IPS-18a (cell line): ENCODE results near the gene GPRIN2.

Experiments used
- H3K27ac ChIP-seq: one replicate; pipeline ENCODE4 v1.5.1; 2013; ENCODE audit warnings: low read length
- H3K27me3 ChIP-seq: one replicate; pipeline ENCODE4 v1.6.1; 2013; ENCODE audit warnings: mild to moderate bottlenecking, low read length; ENCODE audit not compliant: control insufficient read depth, insufficient read depth
- H3K36me3 ChIP-seq: one replicate; pipeline ENCODE4 v1.6.1; 2013; ENCODE audit warnings: low read depth, low read length; ENCODE audit not compliant: control insufficient read depth
- H3K4me1 ChIP-seq: one replicate; pipeline ENCODE4 v1.6.1; 2013; ENCODE audit warnings: low read depth, low read length; ENCODE audit not compliant: control insufficient read depth
- H3K4me3 ChIP-seq: one replicate; pipeline ENCODE4 v1.5.1; 2013; ENCODE audit warnings: low read length
- H3K9ac ChIP-seq: one replicate; pipeline ENCODE4 v1.6.1; 2013; ENCODE audit warnings: mild to moderate bottlenecking, low read length, moderate library complexity
- H3K9me3 ChIP-seq: one replicate; pipeline ENCODE4 v1.6.1; 2013; ENCODE audit warnings: low read depth, low read length; ENCODE audit not compliant: control insufficient read depth

GPRIN2 gene

DNA sequence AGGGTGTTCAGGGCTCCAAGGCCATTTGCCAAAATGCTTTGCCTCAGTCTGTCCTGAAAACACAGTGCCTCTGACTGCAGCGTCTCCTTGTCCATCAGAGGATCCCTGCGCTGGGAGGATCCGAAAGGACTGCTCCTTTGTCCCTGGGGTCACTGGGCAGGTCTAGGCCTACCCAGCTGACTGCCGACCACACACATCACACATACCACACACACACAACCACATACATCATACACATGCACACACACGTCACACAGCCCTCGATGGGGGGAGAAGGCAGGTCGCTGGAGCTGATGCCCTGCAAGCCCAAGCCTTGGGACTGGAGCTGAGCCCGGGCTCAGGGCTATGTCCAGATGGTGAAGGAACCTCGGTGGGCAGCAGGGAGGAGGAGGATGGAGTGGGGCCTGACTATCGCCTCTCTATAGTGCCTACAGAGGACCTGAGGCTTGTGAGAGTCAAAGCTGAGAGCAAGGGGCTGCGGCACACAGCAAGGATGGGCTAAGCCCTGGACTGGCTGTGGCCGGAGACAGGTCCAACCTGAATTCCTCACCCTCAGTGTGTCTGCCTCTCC, 29.1 kb downstream of the GPRIN2 start:
- Histone ChIP-seq H3K27me3 (no peaks in the 10 kb centered on the region), H3K36me3 (no peaks in the 10 kb centered on the region), H3K9me3 (no peaks in the 10 kb centered on the region), H3K27ac (no peak overlapping the region), H3K9ac (no peak overlapping the region), H3K4me1 (no peaks in the 10 kb centered on the region), H3K4me3 (no peak overlapping the region)

DNA sequence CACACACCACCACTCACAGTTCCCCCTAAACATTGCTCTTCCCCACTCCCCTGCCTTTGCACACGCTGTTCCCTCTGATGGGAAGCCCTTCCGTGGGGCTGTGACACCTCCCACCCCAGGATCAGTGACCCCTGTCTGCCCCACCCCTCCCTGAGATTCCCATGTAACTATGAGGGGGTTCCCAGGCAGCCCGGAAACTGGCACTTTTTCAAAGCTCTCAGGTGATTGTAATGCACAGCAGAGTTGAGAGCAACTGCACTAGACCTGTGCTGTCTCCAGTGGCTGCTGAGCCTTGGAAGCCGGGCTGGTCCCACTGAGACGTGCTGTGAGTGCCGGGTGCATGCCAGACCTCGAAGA, 29.8 kb downstream of the GPRIN2 start:
- Histone ChIP-seq H3K9ac (no peak overlapping the region), H3K36me3 (no peaks in the 10 kb centered on the region), H3K9me3 (no peaks in the 10 kb centered on the region), H3K4me1 (no peaks in the 10 kb centered on the region), H3K27ac (no peak overlapping the region), H3K27me3 (no peaks in the 10 kb centered on the region), H3K4me3 (no peak overlapping the region)

DNA sequence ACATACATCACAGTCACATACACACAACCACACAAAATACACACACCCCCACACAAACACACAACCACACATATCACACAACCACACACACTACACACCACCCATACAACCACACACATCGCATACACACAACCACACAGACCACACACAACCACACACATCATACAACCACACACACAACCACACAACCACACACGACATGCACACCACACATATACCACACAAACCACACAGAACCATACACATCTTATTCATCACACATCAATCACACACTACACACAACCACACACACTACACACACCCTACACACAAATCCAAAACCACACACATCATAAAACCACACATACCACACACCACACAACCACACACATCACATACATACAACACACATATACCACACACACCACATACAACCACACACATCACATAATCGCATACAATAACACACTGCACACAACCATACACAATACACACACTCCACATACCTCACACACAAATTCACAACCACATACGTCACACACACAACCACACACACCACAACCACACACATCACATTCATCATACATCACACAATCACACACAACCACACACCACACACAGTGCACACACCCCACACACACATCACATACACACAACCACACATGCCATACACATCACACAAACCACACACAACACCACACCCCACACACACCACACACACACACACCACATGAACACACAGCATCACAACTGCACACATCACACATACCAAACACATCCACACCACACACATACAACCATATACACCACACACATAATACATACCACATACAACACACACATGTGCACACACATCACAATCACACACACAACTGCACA, 30.4 kb downstream of the GPRIN2 start:
- no peak overlapping the region for H3K27ac ChIP-seq

DNA sequence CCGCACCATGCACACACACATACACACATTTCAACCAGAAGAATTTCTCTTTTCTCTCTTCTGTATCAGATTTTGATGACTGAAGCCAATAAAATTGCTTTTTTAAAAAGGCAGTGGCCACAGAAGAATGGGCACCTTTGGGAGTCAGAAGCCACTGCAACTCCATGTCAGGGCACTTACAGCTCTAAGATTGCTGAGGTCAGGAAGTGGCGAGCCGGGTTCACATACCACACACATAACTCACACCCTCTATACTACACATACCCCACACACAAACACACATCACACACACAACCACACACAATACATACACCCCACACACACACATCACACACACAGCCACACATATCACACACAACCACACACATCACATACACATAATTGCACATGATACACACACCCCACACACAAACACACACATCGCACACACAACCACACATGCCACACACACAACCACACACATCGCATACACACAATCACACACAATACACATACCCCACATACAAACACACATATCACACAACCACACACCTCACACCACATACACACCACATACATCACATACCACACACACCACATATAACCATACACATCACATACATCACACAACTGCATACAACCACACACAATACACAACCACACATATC, 31.2 kb downstream of the GPRIN2 start:
- H3K4me3 ChIP-seq: no peak overlapping the region
- H3K9me3 ChIP-seq: no peaks in the 10 kb centered on the region
- H3K4me1 ChIP-seq: no peaks in the 10 kb centered on the region
- H3K9ac ChIP-seq: no peak overlapping the region
- no peaks in the 10 kb centered on the region for H3K36me3 ChIP-seq
- H3K27ac ChIP-seq: no peak overlapping the region
- H3K27me3 ChIP-seq: no peaks in the 10 kb centered on the region

More for the DNA sequence above, 30.4 kb downstream of the GPRIN2 start:
- Histone ChIP-seq H3K9ac (no peak overlapping the region), H3K4me3 (no peak overlapping the region), H3K4me1 (no peaks in the 10 kb centered on the region), H3K27me3 (no peaks in the 10 kb centered on the region), H3K36me3 (no peaks in the 10 kb centered on the region), H3K9me3 (no peaks in the 10 kb centered on the region)

DNA sequence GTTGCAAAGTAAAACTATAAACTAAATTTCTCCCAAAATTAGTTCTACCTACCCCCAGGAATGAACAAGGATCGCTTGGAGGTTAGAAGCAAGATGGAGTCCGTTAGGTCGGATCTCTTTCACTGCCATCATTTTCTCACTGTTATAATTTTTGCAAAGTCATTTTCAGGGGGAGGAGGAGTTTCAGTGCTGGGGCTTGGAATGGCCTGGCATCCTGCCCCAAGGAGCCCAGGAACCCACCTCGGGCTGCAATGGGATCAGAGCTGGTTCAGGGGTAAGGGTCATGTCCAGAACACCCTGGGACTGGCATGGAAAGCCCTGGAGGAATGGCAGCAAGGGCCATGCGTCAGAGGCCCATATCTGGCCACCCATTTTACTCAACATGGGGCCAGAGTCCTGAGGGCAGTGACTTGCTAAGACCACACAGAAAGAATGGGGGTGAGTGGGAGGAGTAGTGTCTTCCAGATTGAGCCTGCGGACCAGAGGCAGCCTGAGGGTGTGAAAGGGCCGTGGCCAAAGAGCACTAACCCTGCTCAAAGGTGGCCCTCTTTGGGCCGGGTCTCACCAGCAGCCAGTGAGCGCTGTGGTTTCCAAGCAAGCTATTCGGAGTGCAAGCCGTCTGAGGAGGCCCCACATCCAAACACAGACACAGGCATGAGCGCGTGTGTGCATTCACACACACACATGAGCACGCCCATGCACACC, 31.8 kb downstream of the GPRIN2 start:
- no peak overlapping the region for H3K4me3 ChIP-seq
- no peaks in the 10 kb centered on the region for H3K9me3 ChIP-seq
- no peak overlapping the region for H3K27ac ChIP-seq
- no peaks in the 10 kb centered on the region for H3K36me3 ChIP-seq
- no peak overlapping the region for H3K9ac ChIP-seq
- H3K4me1 ChIP-seq: no peaks in the 10 kb centered on the region
- H3K27me3 ChIP-seq: no peaks in the 10 kb centered on the region

DNA sequence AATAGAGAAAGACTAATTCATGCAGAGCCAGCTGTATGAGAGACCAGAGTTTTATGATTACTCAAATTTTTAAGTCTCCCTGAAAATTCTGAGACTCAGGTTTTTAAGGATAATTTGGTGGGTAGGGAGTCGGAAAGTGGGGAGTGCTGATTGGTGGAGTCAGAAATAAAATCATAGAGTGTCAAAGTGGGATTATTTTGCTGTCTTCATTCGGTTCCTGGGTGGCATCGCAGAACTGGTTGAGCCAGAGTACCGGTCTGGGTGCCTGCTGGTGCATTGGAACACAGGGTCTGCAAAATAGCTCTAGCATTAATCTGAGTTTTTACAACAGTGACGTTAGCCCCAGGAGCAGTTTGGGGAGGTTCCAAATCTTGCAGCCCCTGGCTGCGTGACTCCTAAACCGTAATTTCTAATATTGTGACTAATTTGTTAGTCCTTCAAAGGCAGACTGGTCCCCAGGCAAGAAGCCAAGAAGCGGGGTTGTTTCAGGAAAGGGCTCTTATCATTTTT, 32.4 kb downstream of the GPRIN2 start:
- Histone ChIP-seq H3K27me3 (no peaks in the 10 kb centered on the region), H3K4me1 (no peaks in the 10 kb centered on the region), H3K9me3 (no peaks in the 10 kb centered on the region), H3K4me3 (no peak overlapping the region), H3K9ac (no peak overlapping the region), H3K27ac (no peak overlapping the region), H3K36me3 (no peaks in the 10 kb centered on the region)

DNA sequence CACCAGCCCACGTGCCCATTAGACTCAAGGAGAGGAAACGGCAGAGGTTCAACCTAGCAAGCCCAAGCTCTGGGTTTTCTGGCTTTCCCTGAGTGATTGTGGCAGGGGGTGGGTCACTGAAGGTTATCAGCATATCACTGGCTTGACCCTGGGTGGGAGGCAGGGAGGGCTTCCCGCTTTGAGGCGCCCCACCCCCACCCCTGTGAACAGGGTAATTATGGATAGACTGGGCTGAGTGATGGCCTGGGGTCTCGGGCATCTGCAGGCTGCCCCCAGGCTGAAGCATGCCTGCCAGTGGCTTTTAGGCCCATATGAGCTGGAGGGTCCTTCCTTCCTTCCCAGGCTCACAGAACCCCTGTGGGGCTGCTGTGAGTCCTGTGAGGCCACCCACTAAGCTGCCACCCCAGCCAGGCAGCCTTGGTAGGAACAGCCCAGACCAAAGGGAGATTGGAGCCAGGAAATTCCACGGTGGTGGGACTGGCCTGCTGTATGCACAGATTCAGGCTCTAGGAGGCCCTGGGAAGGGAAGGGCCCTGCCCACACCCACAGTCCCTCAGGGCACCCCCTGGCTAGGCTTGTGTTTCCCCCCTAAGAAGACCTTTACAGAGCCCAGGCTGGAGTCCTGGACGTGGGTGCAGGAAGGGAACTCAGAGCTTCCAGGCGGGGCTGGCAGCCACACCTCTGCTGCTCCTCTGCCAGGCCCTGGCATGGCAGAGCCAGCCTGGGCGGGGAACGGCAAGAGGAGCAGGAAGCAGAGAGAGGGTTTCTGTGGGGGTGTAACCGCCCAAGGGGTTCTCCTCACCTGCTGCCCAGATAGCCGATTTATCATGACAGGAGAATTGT, 33.1 kb downstream of the GPRIN2 start:
- H3K9me3 ChIP-seq: no peaks in the 10 kb centered on the region
- H3K27ac ChIP-seq: no peak overlapping the region
- no peaks in the 10 kb centered on the region for H3K27me3 ChIP-seq
- H3K4me3 ChIP-seq: no peak overlapping the region
- no peak overlapping the region for H3K9ac ChIP-seq
- no peaks in the 10 kb centered on the region for H3K4me1 ChIP-seq
- no peaks in the 10 kb centered on the region for H3K36me3 ChIP-seq

DNA sequence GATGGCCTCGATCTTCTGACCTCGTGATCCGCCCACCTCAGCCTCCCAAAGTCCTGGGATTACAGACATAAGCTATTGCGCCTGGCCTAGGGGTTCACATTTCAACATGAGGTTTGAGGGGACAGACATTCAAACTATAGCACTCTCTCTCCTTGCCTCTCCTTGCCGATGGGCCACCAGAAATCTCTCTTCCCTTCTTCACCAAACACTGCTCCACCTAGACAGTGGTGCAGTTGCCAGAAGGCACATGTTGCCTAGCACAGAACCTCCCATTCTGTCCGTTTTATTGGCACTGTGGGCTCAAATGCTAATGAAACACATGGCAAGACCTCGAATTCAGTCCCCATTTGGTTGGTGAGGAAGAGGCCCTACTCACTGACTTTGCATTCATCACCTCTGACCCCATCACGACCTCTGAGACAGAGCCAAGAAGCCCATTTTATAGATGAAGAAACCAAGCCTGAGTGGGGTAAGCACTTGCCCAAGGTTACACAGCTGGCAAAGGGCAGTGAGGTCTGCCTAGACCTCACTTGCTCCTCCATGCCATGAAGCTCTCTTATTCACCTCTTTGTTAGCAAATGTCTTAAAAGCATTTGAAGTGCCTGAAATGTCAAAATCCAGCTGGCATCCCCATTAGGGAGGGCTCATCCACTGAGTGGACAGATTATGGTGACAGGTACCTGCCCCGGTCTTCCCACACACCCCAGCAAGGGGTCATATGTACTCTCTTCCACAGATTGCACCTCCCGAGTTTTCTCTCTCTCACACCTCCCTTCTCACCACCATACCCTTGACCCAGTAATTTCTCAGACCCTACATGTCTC, 34.0 kb downstream of the GPRIN2 start:
- Histone ChIP-seq H3K9me3 (no peaks in the 10 kb centered on the region), H3K27ac (no peak overlapping the region), H3K36me3 (no peaks in the 10 kb centered on the region), H3K4me1 (no peaks in the 10 kb centered on the region), H3K27me3 (no peaks in the 10 kb centered on the region), H3K4me3 (no peak overlapping the region), H3K9ac (no peak overlapping the region)

DNA sequence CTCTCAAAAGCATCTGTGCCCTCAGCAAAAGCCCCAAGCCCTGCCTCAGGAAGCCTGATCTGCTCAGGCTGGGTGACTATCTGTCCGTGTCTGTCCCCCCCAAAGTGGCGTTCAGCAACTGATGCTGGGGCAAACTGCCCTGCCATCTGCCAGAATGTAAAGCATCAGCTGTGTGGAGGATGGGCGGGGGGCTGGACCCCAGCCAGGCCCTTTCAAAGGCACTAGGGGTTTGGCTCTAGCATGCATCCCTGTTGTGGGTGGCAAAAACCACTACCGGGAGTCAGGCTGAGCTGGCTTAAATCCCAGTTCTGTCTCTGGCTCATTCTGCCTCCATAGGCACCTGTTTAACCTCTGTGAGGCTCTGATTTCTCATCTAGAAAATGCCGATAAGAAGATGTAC, 35.5 kb downstream of the GPRIN2 start:
- Histone ChIP-seq H3K9ac (no peak overlapping the region), H3K27me3 (no peaks in the 10 kb centered on the region), H3K9me3 (no peaks in the 10 kb centered on the region), H3K36me3 (no peaks in the 10 kb centered on the region), H3K4me3 (no peak overlapping the region), H3K4me1 (no peaks in the 10 kb centered on the region), H3K27ac (no peak overlapping the region)

DNA sequence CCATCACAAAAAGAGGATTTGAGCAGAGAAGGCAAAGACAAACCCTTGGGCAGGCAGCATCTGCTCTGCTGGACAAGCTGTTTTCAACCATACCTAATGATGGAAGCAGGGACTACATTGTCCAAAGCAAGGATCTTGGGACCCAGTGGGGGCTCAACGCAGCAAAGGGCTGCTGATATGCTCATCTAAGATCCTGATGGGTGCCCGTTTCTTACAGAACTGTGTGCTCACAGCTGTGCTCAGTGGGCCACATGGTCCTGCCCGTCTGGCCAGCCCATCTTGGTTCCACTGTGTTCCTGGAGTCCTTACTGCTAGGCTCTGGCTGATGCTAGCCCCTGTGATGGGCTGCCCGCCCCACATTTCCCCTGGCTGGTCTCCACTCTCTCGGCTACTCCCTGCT, 36.1 kb downstream of the GPRIN2 start:
- H3K27ac ChIP-seq: no peak overlapping the region
- H3K27me3 ChIP-seq: no peaks in the 10 kb centered on the region
- no peaks in the 10 kb centered on the region for H3K9me3 ChIP-seq
- H3K36me3 ChIP-seq: no peaks in the 10 kb centered on the region
- no peak overlapping the region for H3K9ac ChIP-seq
- H3K4me1 ChIP-seq: no peaks in the 10 kb centered on the region
- H3K4me3 ChIP-seq: no peak overlapping the region
